Spleen (tissue), 11 donors: ENCODE measurements around the gene CORIN. TPM values are rescaled to one million over a fixed set of nuclear protein-coding genes. Genes with fewer than 3 reads are reported as not detected.

ENCODE experiments used
- DNase-seq: peaks from one replicate; pipeline ENCODE4 v3.0.0-alpha.2; 2020
- H3K27ac ChIP-seq, 8 donors: fragments of 200-600 bp; sonication (generic) in 7 of 8; 1 replicate in 4 of 8; 2 replicates in 4 of 8; pipeline versions ENCODE4 v1.5.0 to v1.8.0; 2016 to 2021; ENCODE audit warnings: inconsistent platforms in 4 of 8, mild to moderate bottlenecking in 4 of 8, moderate library complexity in 1 of 8
- H3K27me3 ChIP-seq, 7 donors: fragments of 200-600 bp; sonication (generic) in 6 of 7; replicated peaks in 1 of 7; 1 replicate in 4 of 7; 2 replicates in 3 of 7; pipeline versions ENCODE4 v1.5.0 to v1.8.0; 2016 to 2021; ENCODE audit warnings: inconsistent platforms in 3 of 7, mild to moderate bottlenecking in 1 of 7
- H3K36me3 ChIP-seq, 6 donors: fragments of 200-600 bp; sonication (generic) in 5 of 6; 1 replicate in 4 of 6; 2 replicates in 2 of 6; pipeline versions ENCODE4 v1.5.0 to v1.8.0; 2016 to 2021; ENCODE audit warnings: inconsistent platforms in 2 of 6
- H3K4me1 ChIP-seq, 6 donors: fragments of 200-600 bp; sonication (generic) in 5 of 6; 1 replicate in 3 of 6; 2 replicates in 3 of 6; pipeline versions ENCODE4 v1.5.0 to v1.8.0; 2016 to 2021; ENCODE audit warnings: inconsistent platforms in 3 of 6
- H3K4me3 ChIP-seq, 8 donors: fragments of 200-600 bp; sonication (generic) in 7 of 8; 1 replicate in 4 of 8; 2 replicates in 4 of 8; pipeline versions ENCODE4 v1.5.0 to v1.8.0; 2016 to 2021; ENCODE audit warnings: inconsistent platforms in 4 of 8, mild to moderate bottlenecking in 4 of 8, moderate library complexity in 2 of 8
- H3K9me3 ChIP-seq, 8 donors: fragments of 200-600 bp; sonication (generic) in 7 of 8; 1 replicate in 4 of 8; 2 replicates in 4 of 8; pipeline versions ENCODE4 v1.5.0 to v1.8.0; 2016 to 2021; ENCODE audit warnings: inconsistent platforms in 4 of 8
- CTCF ChIP-seq, 11 experiments: fragments of 200-600 bp in 7 of 11; fragments of 450-650 bp in 4 of 11; sonication (generic) in 4 of 11; IDR thresholded peaks in 8 of 11; conservative IDR thresholded peaks in 3 of 11; 1 replicate in 7 of 11; 2 replicates in 4 of 11; pipeline versions ENCODE4 v1.4.0 to v1.8.0; 2016 to 2021; ENCODE audit warnings: antibody characterized with exemption in 11 of 11, inconsistent platforms in 4 of 11, mild to moderate bottlenecking in 1 of 11
- POLR2A ChIP-seq, 3 donors: fragments of 450-650 bp; IDR thresholded peaks; one replicate each; pipeline ENCODE4 v1.5.1; 2017; ENCODE audit warnings: antibody characterized with exemption in 3 of 3, mild to moderate bottlenecking in 1 of 3
- POLR2AphosphoS5 ChIP-seq, 3 donors: sonication (generic); formaldehyde crosslinking; IDR thresholded peaks; one replicate each; pipeline ENCODE4 v1.5.1; 2017; ENCODE audit warnings: antibody characterized with exemption in 3 of 3
- WGBS, 5 donors: extraction: QIAGEN DNeasy Blood & Tissue Kit in 3 of 5; methylation state at CpG; one replicate each; pipeline versions ENCODE4 v1.1.5 to v1.1.7; 2013 to 2018; 5-methylcytosine and 5-hydroxymethylcytosine counted together
- intact Hi-C: fragments of 100-400 bp; cut with DNase I; formaldehyde crosslinking; loops from one replicate; pipeline ENCODE4 v1.15.0; 2023; ENCODE audit warnings: low total_unique reads
- polyA plus RNA-seq, 3 donors: library from polyadenylated mRNA; stranded (reverse); fragments of 200-250 nt; gene quantifications; one replicate each; pipeline ENCODE4 v1.2.1, GENCODE V29; 2013
- total RNA-seq, 7 donors: library from RNA; depleted of rRNA in 3 of 7; stranded (reverse); fragments of >200 nt in 3 of 7; fragmentation: NEBNext Ultra II Directional in 4 of 7; extraction: Animal tissue kit (Norgen Biotek cat#: 25700) in 4 of 7; gene quantifications; one replicate each; pipeline versions ENCODE4 v1.1.0 to v1.2.1, GENCODE V29; 2016 to 2021
- donor health status: healthy with polysubstance abuse.
- donor health status: DM: no; HTN: no; CAD: no; lungs with moderate emphysema.
- donor health status: DM: no; HTN: no; CAD: no.
- donor health status: Bipolar disorder and iron deficiency.
- donor health status: healthy.
- donor health status: DM: no; HTN: no; CAD: no.
- donor health status: DM: yes; HTN: yes; CAD: no.

The CORIN gene
- total and polyA plus RNA-seq, 10 donors: 0.23 to 12.3 (median 0.85) TPM

- no peaks in the 10 kb centered on the region for H3K9me3 ChIP-seq
- peaks cover 0 to 14% (median 0%) of the 10 kb centered on the region in 7 donors for H3K27me3 ChIP-seq
- no peak for TF ChIP-seq CTCF (IDR thresholded peaks at IDR 0.05 in 8 of 11, conservative IDR thresholded peaks at IDR 0.05 in 3 of 11)
- no peak for TF ChIP-seq POLR2A (IDR thresholded peaks at IDR 0.05)
- no peak for TF ChIP-seq POLR2AphosphoS5 (IDR thresholded peaks at IDR 0.05)
- intact Hi-C loops: no loop called here
- no peak overlapping the region for H3K4me3 ChIP-seq
- DNase-seq: no peak
- H3K36me3 ChIP-seq: no peaks in the 10 kb centered on the region
- H3K4me1 ChIP-seq: no peaks in the 10 kb centered on the region
- H3K27ac ChIP-seq: no peak overlapping the region
- WGBS, 5 donors: 64 to 98% (median 91%) methylated on average over 2 of the region's 2 CpGs
Measured at GRCh38 chr4:47675806-47676205, 162.1 kb downstream of the CORIN start.

- intact Hi-C loops: no loop called here
- peaks cover 0 to under 1% (median 0%) of the 10 kb centered on the region in 7 donors for H3K27me3 ChIP-seq
- no peaks in the 10 kb centered on the region for H3K4me1 ChIP-seq
- TF ChIP-seq POLR2A (IDR thresholded peaks at IDR 0.05) (no peak), CTCF (IDR thresholded peaks at IDR 0.05 in 8 of 11, conservative IDR thresholded peaks at IDR 0.05 in 3 of 11) (no peak)
- WGBS, 5 donors: 85 to 91% (median 90%) methylated on average over 4 of the region's 4 CpGs
- DNase-seq: no peak
- no peak overlapping the region for H3K4me3 ChIP-seq
- H3K27ac ChIP-seq: no peak overlapping the region
- no peaks in the 10 kb centered on the region for H3K9me3 ChIP-seq
- H3K36me3 ChIP-seq: no peaks in the 10 kb centered on the region
Measured at GRCh38 chr4:47674144-47674543, 163.7 kb downstream of the CORIN start.

- H3K27ac ChIP-seq: no peak overlapping the region
- no peaks in the 10 kb centered on the region for H3K4me1 ChIP-seq
- no peaks in the 10 kb centered on the region for H3K9me3 ChIP-seq
- TF ChIP-seq CTCF (IDR thresholded peaks at IDR 0.05 in 8 of 11, conservative IDR thresholded peaks at IDR 0.05 in 3 of 11) (no peak), POLR2A (IDR thresholded peaks at IDR 0.05) (no peak), POLR2AphosphoS5 (IDR thresholded peaks at IDR 0.05) (no peak)
- peaks cover 0 to 4% (median 0%) of the 10 kb centered on the region in 7 donors for H3K27me3 ChIP-seq
- WGBS, 5 donors: 80 to 98% (median 97%) methylated on average over 3 of the region's 3 CpGs
- H3K4me3 ChIP-seq: no peak overlapping the region
- H3K36me3 ChIP-seq: no peaks in the 10 kb centered on the region
- intact Hi-C loops: no loop called here
- DNase-seq: no peak
Measured at GRCh38 chr4:47672696-47673095, 165.2 kb downstream of the CORIN start.

GRCh38 chr4:47669946-47670345 lies 167.9 kb downstream of the CORIN start:
- no peak for DNase-seq
- Histone ChIP-seq H3K9me3 (no peaks in the 10 kb centered on the region), H3K27me3 (peaks cover 0 to 16% (median 0%) of the 10 kb centered on the region in 7 donors), H3K36me3 (no peaks in the 10 kb centered on the region), H3K27ac (no peak overlapping the region), H3K4me3 (no peak overlapping the region), H3K4me1 (no peaks in the 10 kb centered on the region)
- TF ChIP-seq CTCF (IDR thresholded peaks at IDR 0.05 in 8 of 11, conservative IDR thresholded peaks at IDR 0.05 in 3 of 11) (no peak), POLR2A (IDR thresholded peaks at IDR 0.05) (no peak), POLR2AphosphoS5 (IDR thresholded peaks at IDR 0.05) (no peak)
- WGBS, 5 donors: 61 to 75% (median 73%) methylated on average over 5 of the region's 5 CpGs
- intact Hi-C loops: no loop called here
